HepG2 (cell line): ENCODE results near the gene SAMD9L. TPM values are rescaled to one million over a fixed set of nuclear protein-coding genes. Genes with fewer than 3 reads are reported as not detected.

Source experiments
- ATAC-seq: fragments of 200-7000 bp; cut with Tn5 transposase; 3 replicates; pipeline ENCODE4 v1.9.1; 2020; ENCODE audit warnings: mild to moderate bottlenecking, moderate library complexity
- BruUV-seq: library from RNA; stranded (reverse); fragments of 400-500 nt; replicated peaks from 2 replicates; lab custom pipeline; 2021; lab: Mats Ljungman, UMichigan
- CTCF ChIA-PET: fragments of 300-600 bp; formaldehyde crosslinking; extraction: SDS; loops from one replicate; lab custom pipeline; 2021; ENCODE audit warnings: low total read pairs, inconsistent platforms, low intra/inter-chr PET ratio; lab: Yijun Ruan, JAX
- POLR2A ChIA-PET: fragments of 350-600 bp; sonication (Branson Sonifier 250); formaldehyde crosslinking; loops from one replicate; lab custom pipeline; 2020; ENCODE audit warnings: antibody characterized with exemption, inconsistent platforms; lab: Yijun Ruan, JAX
- DNase-seq: peaks from one replicate; pipeline ENCODE4 v3.0.0-alpha.2; 2015; ENCODE audit warnings: low spot score
- FAIRE-seq: peaks from 3 replicates; lab custom pipeline; 2011; peaks lifted over from hg19 to GRCh38; lab: Jason Lieb, UNC
- H2AFZ ChIP-seq: one replicate; pipeline ENCODE4 v1.6.1; 2011; ENCODE audit warnings: low read length, inconsistent platforms
- H3K27ac ChIP-seq: fragments of 300-600 bp; 3 replicates; pipeline ENCODE4 v1.8.0; 2011; ENCODE audit warnings: mixed run types, mild to moderate bottlenecking, mixed read lengths, low read length, inconsistent platforms; ENCODE audit not compliant: insufficient read depth; ENCODE audit errors: extremely low read length
- H3K27me3 ChIP-seq, 2 experiments: fragments of 200-600 bp in 1 of 2; 2 replicates in 1 of 2; 3 replicates in 1 of 2; pipeline versions ENCODE4 v1.6.0 to v1.8.0; 2011; ENCODE audit warnings: low read length in 2 of 2, mild to moderate bottlenecking in 2 of 2, moderate library complexity in 2 of 2, inconsistent platforms in 1 of 2; ENCODE audit not compliant: insufficient read depth in 2 of 2, control insufficient read depth in 1 of 2
- H3K36me3 ChIP-seq, 2 experiments: fragments of 200-600 bp in 1 of 2; replicated peaks in 1 of 2; 2 replicates in 1 of 2; 3 replicates in 1 of 2; pipeline versions ENCODE4 v1.5.1 to v1.8.0; 2011; ENCODE audit warnings: low read length in 2 of 2, inconsistent platforms in 1 of 2; ENCODE audit not compliant: insufficient read depth in 2 of 2, control insufficient read depth in 1 of 2
- H3K4me1 ChIP-seq: 2 replicates; pipeline ENCODE4 v1.5.1; 2012; ENCODE audit warnings: low read length, inconsistent platforms; ENCODE audit not compliant: insufficient read depth
- H3K4me2 ChIP-seq: 2 replicates; pipeline ENCODE4 v1.6.0; 2011; ENCODE audit warnings: low read depth, low read length, inconsistent platforms
- H3K4me3 ChIP-seq, 3 experiments: fragments of 200-600 bp in 1 of 3; sonication (generic), shearing (Covaris generic) in 1 of 3; replicated peaks in 1 of 3; 2 replicates each; pipeline ENCODE4 v1.5.1; 2011 to 2016; ENCODE audit warnings: low read length in 3 of 3, inconsistent platforms in 2 of 3, low read depth in 2 of 3, mild to moderate bottlenecking in 2 of 3, control low read depth in 1 of 3, mixed read lengths in 1 of 3; ENCODE audit not compliant: insufficient read depth in 1 of 3
- H3K79me2 ChIP-seq: one replicate; pipeline ENCODE4 v1.6.1; 2011; ENCODE audit warnings: low read length, inconsistent platforms; ENCODE audit not compliant: insufficient read depth
- H3K9ac ChIP-seq: 2 replicates; pipeline ENCODE4 v1.6.0; 2011; ENCODE audit warnings: mild to moderate bottlenecking, low read depth, low read length, inconsistent platforms; ENCODE audit not compliant: insufficient read depth
- H3K9me3 ChIP-seq: 2 replicates; pipeline ENCODE4 v1.5.1; 2012; ENCODE audit warnings: mild to moderate bottlenecking, low read length
- H4K20me1 ChIP-seq: 2 replicates; pipeline ENCODE4 v1.6.0; 2011; ENCODE audit warnings: inconsistent platforms, mild to moderate bottlenecking, low read length, moderate library complexity; ENCODE audit not compliant: insufficient read depth
- DNMT3B ChIP-seq: conservative IDR thresholded peaks from 2 replicates; pipeline ENCODE4 v1.6.1; 2016; ENCODE audit warnings: missing biosample characterization, control low read depth
- E2F1 ChIP-seq: sonication (generic); formaldehyde crosslinking; IDR thresholded peaks from 2 replicates; pipeline ENCODE4 v1.5.0; 2020; ENCODE audit warnings: missing genetic modification reagents
- FOXK2 ChIP-seq: fragments of 450-650 bp; IDR thresholded peaks from 2 replicates; pipeline ENCODE4 v1.6.1; 2016
- ISX ChIP-seq: sonication (generic); formaldehyde crosslinking; conservative IDR thresholded peaks from 2 replicates; pipeline ENCODE4 v1.5.0; 2020; ENCODE audit warnings: missing genetic modification reagents
- MEF2D ChIP-seq: sonication (generic); formaldehyde crosslinking; IDR thresholded peaks from 2 replicates; pipeline ENCODE4 v1.5.1; 2020; ENCODE audit warnings: mild to moderate bottlenecking, missing genetic modification reagents
- NFE2L2 ChIP-seq: fragments of 150-350 bp; IDR thresholded peaks from 2 replicates; pipeline ENCODE4 v1.6.1; 2014; ENCODE audit warnings: low read length
- RAD21 ChIP-seq: fragments of 450-650 bp; formaldehyde crosslinking; IDR thresholded peaks from 2 replicates; pipeline ENCODE4 v1.5.0; 2020; ENCODE audit warnings: mild to moderate bottlenecking
- ZKSCAN1 ChIP-seq: fragments of 150-350 bp; IDR thresholded peaks from 2 replicates; pipeline ENCODE4 v1.6.1; 2014; ENCODE audit warnings: low read length
- ZNF670 ChIP-seq: sonication (generic); formaldehyde crosslinking; IDR thresholded peaks from 2 replicates; pipeline ENCODE4 v1.8.0; 2022; ENCODE audit warnings: mild to moderate bottlenecking, missing genetic modification reagents, borderline replicate concordance
- ZNF772 ChIP-seq: sonication (generic); formaldehyde crosslinking; IDR thresholded peaks from 2 replicates; pipeline ENCODE4 v1.5.0; 2020; ENCODE audit warnings: mild to moderate bottlenecking, missing genetic modification reagents
- WGBS: methylation state at CpG from one replicate; pipeline ENCODE4 v1.1.6; 2017; ENCODE audit warnings: low lambda C conversion rate; 5-methylcytosine and 5-hydroxymethylcytosine counted together
- in situ Hi-C: cut with HindIII; loops from 2 replicates; pipeline ENCODE4 v1.10.0; 2017; ENCODE audit warnings: low pct_unique_long_range_greater_than_20kb; ENCODE audit not compliant: extremely low pct_ligation_motif_present
- intact Hi-C: fragments of 100-400 bp; cut with micrococcal nuclease; formaldehyde crosslinking; loops from one replicate; pipeline ENCODE4 v1.10.0; 2022; ENCODE audit not compliant: unreplicated experiment
- polyA plus RNA-seq, 8 experiments: library from polyadenylated mRNA; depleted of rRNA in 3 of 8; stranded (reverse) in 7 of 8; unstranded in 1 of 8; fragments of >200 nt; fragmentation: Illumina TruSeq in 4 of 8; extraction: Trizol in 4 of 8; gene quantifications; 2 replicates each; pipeline versions ENCODE4 v1.2.1 to v1.2.3, GENCODE V29; 2011 to 2016; ENCODE audit warnings: low read depth in 4 of 8, missing spikeins in 1 of 8, mixed read lengths in 1 of 8; ENCODE audit not compliant: insufficient read depth in 1 of 8
- total RNA-seq, 5 experiments: library from RNA; depleted of rRNA; stranded (reverse); fragments of >200 nt; fragmentation: Illumina TruSeq; extraction: Trizol; gene quantifications; 2 replicates each; pipeline ENCODE4 v1.2.3, GENCODE V29; 2016; ENCODE audit warnings: low read depth in 1 of 5

The SAMD9L gene
- total and polyA plus RNA-seq, 2 of the 13 experiments (the other 11 are each of a cell fraction or from before 2014, with no cell fraction given) = not detected

GRCh38 chr7:93146472-93147141 lies 1.6 kb downstream of the SAMD9L start:
- no peaks in the 10 kb centered on the region for H3K9me3 ChIP-seq
- no peak for DNase-seq
- no peaks in the 10 kb centered on the region for H3K79me2 ChIP-seq
- ATAC-seq = no peak
- intact Hi-C loops = no loop called here
- in situ Hi-C loops = no loop called here
- ChIA-PET POLR2A (no interaction called here), CTCF (no interaction called here)
- H3K4me3 ChIP-seq = no peak overlapping the region
- no peaks in the 10 kb centered on the region for H3K4me1 ChIP-seq
- H3K9ac ChIP-seq = no peak overlapping the region
- H3K4me2 ChIP-seq = no peak overlapping the region
- H3K27me3 ChIP-seq = peaks cover 2 to 3% of the 10 kb centered on the region in 2 experiments; a peak in 2 of 5 replicates
- no peaks in the 10 kb centered on the region for H4K20me1 ChIP-seq
- H3K27ac ChIP-seq = no peak overlapping the region
- H3K36me3 ChIP-seq = no peaks in the 10 kb centered on the region
- no TSS peak for BruUV-seq
- no peak for FAIRE-seq
- 0 out of 2 replicates have a peak, but pooled peaks have one; percentile 14 for TF ChIP-seq NFE2L2
- TF ChIP-seq DNMT3B (CRISPR knock-in tag) = no peak
- no peak overlapping the region for H2AFZ ChIP-seq
- WGBS = 18% methylated on average over 5 of the region's 5 CpGs

- Histone ChIP-seq H3K9ac (no peak overlapping the region), H3K79me2 (no peaks in the 10 kb centered on the region), H2AFZ (no peak overlapping the region), H3K4me3 (no peak overlapping the region), H3K27ac (no peak overlapping the region), H3K9me3 (no peaks in the 10 kb centered on the region), H3K4me1 (no peaks in the 10 kb centered on the region), H4K20me1 (no peaks in the 10 kb centered on the region), H3K4me2 (no peak overlapping the region), H3K27me3 (peaks cover 2 to 3% of the 10 kb centered on the region in 2 experiments; a peak in 2 of 5 replicates), H3K36me3 (no peaks in the 10 kb centered on the region)
- WGBS = 0% methylated on average over 1 of the region's 1 CpG
- FAIRE-seq (no peak), ATAC-seq (no peak), DNase-seq (no peak)
- POLR2A ChIA-PET = no interaction called here
- no TSS peak for BruUV-seq
- in situ Hi-C loops = no loop called here
- intact Hi-C loops = no loop called here
- no peak for TF ChIP-seq FOXK2
- no peak for TF ChIP-seq MEF2D
- TF ChIP-seq ZNF772 (CRISPR knock-in tag) = no peak
- TF ChIP-seq ZNF670 (CRISPR knock-in tag) = no peak
- TF ChIP-seq ZKSCAN1 = no peak
- no peak for TF ChIP-seq ISX (CRISPR knock-in tag)
- no peak for TF ChIP-seq E2F1 (CRISPR knock-in tag)
- no peak for TF ChIP-seq RAD21 (CRISPR knock-in tag)
- CTCF ChIA-PET = no interaction called here
These were observed 2.1 kb downstream of the SAMD9L start for GRCh38 chr7:93146036-93146435.
